H9 (cell line): ENCODE results near the gene FAM170B. TPM values are rescaled to one million over a fixed set of nuclear protein-coding genes. Genes with fewer than 3 reads are reported as not detected.

ENCODE experiments used
- DNase-seq: peaks from one replicate; pipeline ENCODE4 v3.0.0-alpha.2; 2017
- H2AFZ ChIP-seq: one replicate; pipeline ENCODE4 v1.6.1; 2013; ENCODE audit warnings: mild to moderate bottlenecking, low read length, control low read depth, moderate library complexity
- H2AK5ac ChIP-seq: 2 replicates; pipeline ENCODE4 v1.6.1; 2013; ENCODE audit warnings: low read length, control low read depth, mixed read lengths; ENCODE audit not compliant: insufficient read length
- H2BK120ac ChIP-seq: one replicate; pipeline ENCODE4 v1.6.1; 2013; ENCODE audit warnings: low read depth, mild to moderate bottlenecking, low read length, control low read depth, inconsistent platforms; ENCODE audit not compliant: poor library complexity, severe bottlenecking
- H2BK12ac ChIP-seq: 2 replicates; pipeline ENCODE4 v1.6.1; 2013; ENCODE audit warnings: low read length, control low read depth, mixed read lengths, low read depth; ENCODE audit not compliant: insufficient read length
- H2BK15ac ChIP-seq: 2 replicates; pipeline ENCODE4 v1.6.1; 2013; ENCODE audit warnings: low read depth, low read length, control low read depth
- H2BK20ac ChIP-seq: one replicate; pipeline ENCODE4 v1.6.1; 2013; ENCODE audit warnings: low read depth, mild to moderate bottlenecking, low read length, control low read depth, inconsistent platforms; ENCODE audit not compliant: poor library complexity, severe bottlenecking
- H2BK5ac ChIP-seq: 2 replicates; pipeline ENCODE4 v1.6.1; 2013; ENCODE audit warnings: low read length, control low read depth, mixed read lengths; ENCODE audit not compliant: insufficient read length
- H3K14ac ChIP-seq: 2 replicates; pipeline ENCODE4 v1.6.1; 2013; ENCODE audit warnings: low read length, control low read depth; ENCODE audit not compliant: insufficient read depth
- H3K18ac ChIP-seq: 2 replicates; pipeline ENCODE4 v1.6.1; 2013; ENCODE audit warnings: low read depth, mild to moderate bottlenecking, mixed read lengths, low read length, control low read depth; ENCODE audit not compliant: insufficient read length
- H3K23ac ChIP-seq: 2 replicates; pipeline ENCODE4 v1.6.1; 2013; ENCODE audit warnings: low read length, control low read depth, mixed read lengths, low read depth; ENCODE audit not compliant: insufficient read length
- H3K23me2 ChIP-seq: 2 replicates; pipeline ENCODE4 v1.6.1; 2013; ENCODE audit warnings: low read depth, mild to moderate bottlenecking, mixed read lengths, low read length, control low read depth; ENCODE audit not compliant: insufficient read length, poor library complexity, severe bottlenecking
- H3K27ac ChIP-seq: 2 replicates; pipeline ENCODE4 v1.5.1; 2013; ENCODE audit warnings: low read length, control low read depth, mixed read lengths, low read depth; ENCODE audit not compliant: insufficient read length
- H3K27me3 ChIP-seq: 2 replicates; pipeline ENCODE4 v1.6.1; 2013; ENCODE audit warnings: low read length, control low read depth, inconsistent platforms; ENCODE audit not compliant: insufficient read depth
- H3K4ac ChIP-seq: 2 replicates; pipeline ENCODE4 v1.6.1; 2013; ENCODE audit warnings: low read depth, mild to moderate bottlenecking, control low read depth, inconsistent platforms, low read length, moderate library complexity
- H3K4me1 ChIP-seq: 2 replicates; pipeline ENCODE4 v1.6.1; 2013; ENCODE audit warnings: low read length, control low read depth, inconsistent platforms; ENCODE audit not compliant: insufficient read depth
- H3K4me2 ChIP-seq: 2 replicates; pipeline ENCODE4 v1.6.1; 2013; ENCODE audit warnings: low read length, control low read depth, mixed read lengths; ENCODE audit not compliant: insufficient read length, insufficient read depth
- H3K56ac ChIP-seq: 2 replicates; pipeline ENCODE4 v1.6.1; 2013; ENCODE audit warnings: low read depth, mild to moderate bottlenecking, mixed read lengths, low read length, control low read depth; ENCODE audit not compliant: insufficient read length
- H3K79me1 ChIP-seq: 2 replicates; pipeline ENCODE4 v1.6.1; 2013; ENCODE audit warnings: low read depth, mild to moderate bottlenecking, moderate library complexity, low read length, control low read depth, inconsistent platforms; ENCODE audit not compliant: insufficient read depth, poor library complexity, severe bottlenecking
- H3K79me2 ChIP-seq: 2 replicates; pipeline ENCODE4 v1.6.1; 2013; ENCODE audit warnings: low read length, control low read depth, inconsistent platforms; ENCODE audit not compliant: insufficient read depth
- H3K9ac ChIP-seq: 2 replicates; pipeline ENCODE4 v1.6.1; 2013; ENCODE audit warnings: low read length, control low read depth, mixed read lengths; ENCODE audit not compliant: insufficient read length; ENCODE audit errors: extremely low read depth
- H3K9me3 ChIP-seq: one replicate; pipeline ENCODE4 v1.6.1; 2013; ENCODE audit warnings: low read depth, low read length, inconsistent platforms; ENCODE audit not compliant: control insufficient read depth
- H3T11ph ChIP-seq: one replicate; pipeline ENCODE4 v1.6.1; 2013; ENCODE audit warnings: mild to moderate bottlenecking, low read length, control low read depth, inconsistent platforms
- H4K20me1 ChIP-seq: one replicate; pipeline ENCODE4 v1.6.1; 2013; ENCODE audit not compliant: control insufficient read depth, insufficient read length, insufficient read depth
- H4K5ac ChIP-seq: 2 replicates; pipeline ENCODE4 v1.6.1; 2013; ENCODE audit warnings: low read depth, mild to moderate bottlenecking, mixed read lengths, low read length, control low read depth; ENCODE audit not compliant: insufficient read length
- H4K8ac ChIP-seq: replicated peaks from 2 replicates; pipeline ENCODE4 v1.6.1; 2013; ENCODE audit warnings: low read length, control low read depth, mixed read lengths, low read depth; ENCODE audit not compliant: insufficient read length
- H4K91ac ChIP-seq: 2 replicates; pipeline ENCODE4 v1.6.1; 2013; ENCODE audit warnings: low read depth, mild to moderate bottlenecking, moderate library complexity, mixed read lengths, low read length, control low read depth; ENCODE audit not compliant: insufficient read length
- H3K27ac Mint-ChIP-seq, 3 experiments: 2 replicates in 2 of 3; 3 replicates in 1 of 3; pipeline ENCODE4 v1.8.0; 2020 to 2021; ENCODE audit warnings: mixed read lengths in 3 of 3, mild to moderate bottlenecking in 1 of 3, moderate library complexity in 1 of 3
- H3K27me3 Mint-ChIP-seq: 2 replicates; pipeline ENCODE4 v1.8.0; 2021; ENCODE audit warnings: low read depth, mild to moderate bottlenecking, moderate library complexity, mixed read lengths
- H3K36me3 Mint-ChIP-seq, 3 experiments: 2 replicates in 2 of 3; 3 replicates in 1 of 3; pipeline ENCODE4 v1.8.0; 2020 to 2021; ENCODE audit warnings: low read depth in 3 of 3, mixed read lengths in 3 of 3; ENCODE audit not compliant: insufficient read depth in 1 of 3
- H3K4me1 Mint-ChIP-seq, 2 experiments: 2 replicates each; pipeline ENCODE4 v1.8.0; 2020; ENCODE audit warnings: mixed read lengths in 2 of 2
- H3K4me3 Mint-ChIP-seq, 2 experiments: 2 replicates in 1 of 2; 3 replicates in 1 of 2; pipeline ENCODE4 v1.8.0; 2020 to 2021; ENCODE audit warnings: mild to moderate bottlenecking in 2 of 2, mixed read lengths in 2 of 2, moderate library complexity in 1 of 2
- H3K9me3 Mint-ChIP-seq, 2 experiments: 2 replicates in 1 of 2; 3 replicates in 1 of 2; pipeline ENCODE4 v1.8.0; 2020; ENCODE audit warnings: mild to moderate bottlenecking in 2 of 2, mixed read lengths in 2 of 2, moderate library complexity in 1 of 2
- WGBS: extraction: QIAGEN DNeasy Blood & Tissue Kit; methylation state at CpG from one replicate; pipeline ENCODE4 v1.1.7; 2013; ENCODE audit warnings: missing lambda C conversion rate, low lambda C conversion rate, mixed read lengths; ENCODE audit not compliant: insufficient read length; ENCODE audit errors: extremely low coverage; 5-methylcytosine and 5-hydroxymethylcytosine counted together
- total RNA-seq: library from RNA; stranded (reverse); gene quantifications from 2 replicates; pipeline ENCODE4 v1.2.1, GENCODE V29; 2021
- TF ChIP-seq, protein P1 (sequence below): fragments of 200-600 bp; sonication (generic); conservative IDR thresholded peaks from 3 replicates; pipeline ENCODE4 v1.8.0; 2021; ENCODE audit warnings: antibody characterized with exemption, mild to moderate bottlenecking

FAM170B gene
- total RNA-seq, 1 experiment from 2014 or later, result not detected

DNA sequence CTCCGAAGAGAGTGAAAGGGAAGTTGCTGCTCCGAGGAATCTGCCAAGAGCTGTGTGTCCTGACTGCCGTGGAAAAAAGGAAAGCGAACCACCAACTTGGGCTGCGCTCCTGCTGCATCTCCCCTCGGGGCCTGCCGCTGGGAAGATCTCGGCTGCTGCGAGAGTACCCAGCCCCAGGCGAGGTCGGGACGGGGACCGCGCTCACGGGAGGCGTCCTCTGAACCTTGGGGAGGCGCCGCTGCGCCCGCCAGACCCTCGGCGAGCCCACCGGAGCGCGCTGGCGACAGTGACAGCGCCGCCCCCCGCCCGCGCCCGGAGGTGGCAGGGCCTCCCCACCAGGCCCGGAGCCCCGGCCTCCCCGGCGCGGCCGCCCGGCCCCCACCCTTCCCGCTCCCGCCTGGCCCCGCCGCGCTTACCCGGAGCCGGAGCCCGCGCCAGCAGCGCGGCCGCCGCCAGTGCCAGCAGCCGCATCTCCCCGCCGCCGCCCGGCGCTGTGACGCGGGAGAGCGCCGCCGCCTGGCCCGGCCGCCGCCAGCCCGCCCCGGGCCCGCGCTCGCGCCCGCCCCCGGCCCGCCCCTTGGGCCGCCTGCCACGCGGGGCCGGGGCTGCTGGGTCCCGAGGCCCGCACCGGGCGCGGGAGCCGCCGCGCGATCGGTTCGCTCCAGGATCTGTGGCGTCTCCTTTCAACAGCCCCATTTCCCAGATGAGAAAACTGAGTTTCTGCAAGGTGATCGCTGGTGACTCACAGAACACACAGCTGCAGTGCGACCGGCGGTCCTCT, 18.6 kb downstream of the FAM170B start, which contains the start of gene VSTM4:
TSS of gene VSTM4 (minus strand) at position 508 of the 781 bp plus-strand sequence. CDS start at position 471, 37 bp downstream.
- Mint-ChIP-seq H3K36me3 (no peaks in the 10 kb centered on the region), H3K27ac (no peak within 1 kb of the TSS), H3K4me3 (peak within 1 kb of the TSS; percentile 69 to 85), H3K27me3 (peaks cover 34% of the 10 kb centered on the region), H3K9me3 (no peaks in the 10 kb centered on the region), H3K4me1 (peaks cover 5 to 7% of the 10 kb centered on the region in 2 experiments; a peak in 2 of 4 replicates)
- Histone ChIP-seq H3K79me2 (no peaks in the 10 kb centered on the region), H4K91ac (no peak within 1 kb of the TSS), H2BK5ac (no peak within 1 kb of the TSS), H3K56ac (no peak within 1 kb of the TSS), H3T11ph (no peak within 1 kb of the TSS), H4K5ac (no peak within 1 kb of the TSS), H2AK5ac (no peak within 1 kb of the TSS), H3K4ac (no peak within 1 kb of the TSS), H3K27ac (no peak within 1 kb of the TSS), H3K27me3 (no peaks in the 10 kb centered on the region; the same call in 1 of the 2 replicates), H4K20me1 (no peaks in the 10 kb centered on the region), H3K18ac (peak within 1 kb of the TSS; percentile 71), H2BK20ac (no peak within 1 kb of the TSS), H3K14ac (0 out of 2 replicates have a peak within 1 kb of the TSS, but pooled peaks have one; percentile 8), H2BK12ac (no peak within 1 kb of the TSS), H4K8ac (no peak within 1 kb of the TSS), H2BK15ac (no peak within 1 kb of the TSS), H2BK120ac (no peak within 1 kb of the TSS), H3K9ac (peak within 1 kb of the TSS; percentile 4), H3K79me1 (no peaks in the 10 kb centered on the region), H3K4me1 (no peaks in the 10 kb centered on the region), H2AFZ (no peak within 1 kb of the TSS), H3K4me2 (peak within 1 kb of the TSS; percentile 88), H3K9me3 (no peaks in the 10 kb centered on the region), H3K23me2 (peaks cover 5% of the 10 kb centered on the region), H3K23ac (no peak within 1 kb of the TSS)
- DNase-seq, result peak; percentile 32
- no CpG with 5 or more reads among the region's 95 CpGs for WGBS
- TF ChIP-seq, protein P1, sequence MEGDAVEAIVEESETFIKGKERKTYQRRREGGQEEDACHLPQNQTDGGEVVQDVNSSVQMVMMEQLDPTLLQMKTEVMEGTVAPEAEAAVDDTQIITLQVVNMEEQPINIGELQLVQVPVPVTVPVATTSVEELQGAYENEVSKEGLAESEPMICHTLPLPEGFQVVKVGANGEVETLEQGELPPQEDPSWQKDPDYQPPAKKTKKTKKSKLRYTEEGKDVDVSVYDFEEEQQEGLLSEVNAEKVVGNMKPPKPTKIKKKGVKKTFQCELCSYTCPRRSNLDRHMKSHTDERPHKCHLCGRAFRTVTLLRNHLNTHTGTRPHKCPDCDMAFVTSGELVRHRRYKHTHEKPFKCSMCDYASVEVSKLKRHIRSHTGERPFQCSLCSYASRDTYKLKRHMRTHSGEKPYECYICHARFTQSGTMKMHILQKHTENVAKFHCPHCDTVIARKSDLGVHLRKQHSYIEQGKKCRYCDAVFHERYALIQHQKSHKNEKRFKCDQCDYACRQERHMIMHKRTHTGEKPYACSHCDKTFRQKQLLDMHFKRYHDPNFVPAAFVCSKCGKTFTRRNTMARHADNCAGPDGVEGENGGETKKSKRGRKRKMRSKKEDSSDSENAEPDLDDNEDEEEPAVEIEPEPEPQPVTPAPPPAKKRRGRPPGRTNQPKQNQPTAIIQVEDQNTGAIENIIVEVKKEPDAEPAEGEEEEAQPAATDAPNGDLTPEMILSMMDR, result no peak
